CD4-positive, alpha-beta T cell (primary cell): ENCODE results near the gene PHF12. TPM values are rescaled to one million over a fixed set of nuclear protein-coding genes. Genes with fewer than 3 reads are reported as not detected.

Experiments used
- ATAC-seq: fragments of 200-7000 bp; cut with Tn5 transposase; one replicate; pipeline ENCODE4 v1.10.0; 2022; ENCODE audit warnings: mild to moderate bottlenecking; ENCODE audit not compliant: poor library complexity
- CTCF ChIA-PET: fragments of 350-600 bp; sonication (Branson Sonifier 250); formaldehyde crosslinking; loops from one replicate; lab custom pipeline; 2021; ENCODE audit warnings: antibody characterized with exemption, inconsistent platforms; lab: Charles Lee
- POLR2A ChIA-PET: fragments of 350-600 bp; sonication (Branson Sonifier 250); formaldehyde crosslinking; loops from one replicate; lab custom pipeline; 2021; ENCODE audit warnings: antibody characterized with exemption, inconsistent platforms; lab: Charles Lee
- DNase-seq, 14 experiments: peaks; one replicate each; pipeline ENCODE4 v3.0.0-alpha.2; 2013 to 2020; ENCODE audit warnings: mixed read lengths in 2 of 14
- H3K27ac ChIP-seq, 2 donors: one replicate each; pipeline versions ENCODE4 v1.5.1 to v1.7.0; 2013; ENCODE audit warnings: low read length in 2 of 2, low read depth in 1 of 2, mild to moderate bottlenecking in 1 of 2
- H3K27me3 ChIP-seq, 2 experiments: 1 replicate in 1 of 2; 2 replicates in 1 of 2; pipeline versions ENCODE4 v1.6.1 to v1.7.0; 2013; ENCODE audit warnings: low read length in 2 of 2, control low read depth in 1 of 2, mild to moderate bottlenecking in 1 of 2, moderate library complexity in 1 of 2; ENCODE audit not compliant: insufficient read depth in 2 of 2, control insufficient read depth in 1 of 2
- H3K36me3 ChIP-seq: one replicate; pipeline ENCODE4 v1.6.1; 2013; ENCODE audit warnings: low read length, control low read depth; ENCODE audit not compliant: insufficient read depth
- H3K4me1 ChIP-seq: one replicate; pipeline ENCODE4 v1.6.1; 2013; ENCODE audit warnings: low read length, control low read depth; ENCODE audit not compliant: insufficient read depth
- H3K4me3 ChIP-seq: one replicate; pipeline ENCODE4 v1.5.1; 2013; ENCODE audit warnings: mild to moderate bottlenecking, low read length, moderate library complexity
- H3K9me3 ChIP-seq, 2 experiments: 1 replicate in 1 of 2; 2 replicates in 1 of 2; pipeline versions ENCODE4 v1.6.1 to v1.7.0; 2013; ENCODE audit warnings: low read length in 2 of 2, mild to moderate bottlenecking in 2 of 2, control low read depth in 1 of 2, moderate library complexity in 1 of 2; ENCODE audit not compliant: control insufficient read depth in 1 of 2, insufficient read depth in 1 of 2
- H3K27ac Mint-ChIP-seq: one replicate; pipeline ENCODE4 v1.8.0; 2020; ENCODE audit warnings: mixed read lengths
- H3K27me3 Mint-ChIP-seq: one replicate; pipeline ENCODE4 v1.8.0; 2021; ENCODE audit warnings: mixed read lengths
- H3K36me3 Mint-ChIP-seq: one replicate; pipeline ENCODE4 v1.8.0; 2021; ENCODE audit warnings: low read depth, mixed read lengths
- H3K4me1 Mint-ChIP-seq: one replicate; pipeline ENCODE4 v1.8.0; 2021; ENCODE audit warnings: low read depth, mixed read lengths
- H3K4me3 Mint-ChIP-seq: one replicate; pipeline ENCODE4 v1.8.0; 2020; ENCODE audit warnings: mild to moderate bottlenecking, mixed read lengths
- H3K9me3 Mint-ChIP-seq: one replicate; pipeline ENCODE4 v1.8.0; 2020; ENCODE audit warnings: mixed read lengths
- intact Hi-C, 2 experiments: fragments of 100-400 bp; cut with DNase I in 1 of 2; cut with micrococcal nuclease in 1 of 2; formaldehyde crosslinking; loops; one replicate each; pipeline versions ENCODE4 v1.15.1 to v1.9.0; 2023 to 2025; cut with DNase I, micrococcal nuclease
- total RNA-seq, 174 experiments: library from RNA in 2 of 174; stranded (reverse) in 2 of 174; gene quantifications; one replicate each; pipeline ENCODE4 v1.2.3 and lab custom pipeline; 2021 to 2026
- TF ChIP-seq, protein P1 (sequence below): fragments of 200-600 bp; IDR thresholded peaks from one replicate; pipeline ENCODE4 v1.8.0; 2022; ENCODE audit warnings: antibody characterized with exemption, mild to moderate bottlenecking

PHF12 gene
- total RNA-seq, 2 experiments from 2014 or later: 232 to 247 TPM

DNA sequence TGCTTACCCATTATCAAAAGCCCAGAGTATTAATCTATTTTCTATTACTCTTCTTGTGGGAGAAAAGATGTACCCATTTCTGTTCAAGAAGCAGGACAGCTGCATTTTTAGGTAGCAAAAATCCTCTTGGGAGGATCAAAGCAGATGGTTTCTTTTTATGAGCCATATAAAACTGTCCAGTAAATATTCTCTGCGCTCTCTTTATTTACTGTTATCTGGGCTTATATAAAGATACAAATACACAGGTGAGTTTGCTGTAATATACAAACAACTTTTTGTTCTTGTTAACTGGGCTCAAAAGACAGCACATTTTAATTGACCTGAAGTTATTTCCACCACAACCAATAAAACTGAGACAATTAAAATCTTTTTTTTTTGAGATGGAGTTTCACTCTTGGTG, 10.1 kb downstream of the PHF12 start:
- Mint-ChIP-seq H3K36me3 (peaks cover 78% of the 10 kb centered on the region), H3K4me1 (peaks cover 94% of the 10 kb centered on the region), H3K9me3 (no peaks in the 10 kb centered on the region), H3K4me3 (no peak overlapping the region), H3K27me3 (no peaks in the 10 kb centered on the region), H3K27ac (no peak overlapping the region)
- Histone ChIP-seq H3K9me3 (no peaks in the 10 kb centered on the region), H3K27ac (no peak overlapping the region), H3K36me3 (peaks cover 33% of the 10 kb centered on the region), H3K27me3 (no peaks in the 10 kb centered on the region), H3K4me3 (no peak overlapping the region), H3K4me1 (peaks cover 67% of the 10 kb centered on the region)
- TF ChIP-seq, protein P1, sequence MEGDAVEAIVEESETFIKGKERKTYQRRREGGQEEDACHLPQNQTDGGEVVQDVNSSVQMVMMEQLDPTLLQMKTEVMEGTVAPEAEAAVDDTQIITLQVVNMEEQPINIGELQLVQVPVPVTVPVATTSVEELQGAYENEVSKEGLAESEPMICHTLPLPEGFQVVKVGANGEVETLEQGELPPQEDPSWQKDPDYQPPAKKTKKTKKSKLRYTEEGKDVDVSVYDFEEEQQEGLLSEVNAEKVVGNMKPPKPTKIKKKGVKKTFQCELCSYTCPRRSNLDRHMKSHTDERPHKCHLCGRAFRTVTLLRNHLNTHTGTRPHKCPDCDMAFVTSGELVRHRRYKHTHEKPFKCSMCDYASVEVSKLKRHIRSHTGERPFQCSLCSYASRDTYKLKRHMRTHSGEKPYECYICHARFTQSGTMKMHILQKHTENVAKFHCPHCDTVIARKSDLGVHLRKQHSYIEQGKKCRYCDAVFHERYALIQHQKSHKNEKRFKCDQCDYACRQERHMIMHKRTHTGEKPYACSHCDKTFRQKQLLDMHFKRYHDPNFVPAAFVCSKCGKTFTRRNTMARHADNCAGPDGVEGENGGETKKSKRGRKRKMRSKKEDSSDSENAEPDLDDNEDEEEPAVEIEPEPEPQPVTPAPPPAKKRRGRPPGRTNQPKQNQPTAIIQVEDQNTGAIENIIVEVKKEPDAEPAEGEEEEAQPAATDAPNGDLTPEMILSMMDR: no peak
- ATAC-seq (no peak), DNase-seq (no peak)
- ChIA-PET CTCF (no interaction called here), POLR2A (interaction anchor here (1.0 to 4.6 kb wide), 3 partner anchors 8 to 14 kb away, joined by 3 to 18 read pairs (median 13); partner anchors contain the start of gene PHF12)
- intact Hi-C loops: no loop called here

- Mint-ChIP-seq H3K27me3 (no peaks in the 10 kb centered on the region), H3K4me3 (peak overlapping the region; percentile 14), H3K27ac (peak overlapping the region; percentile 58), H3K4me1 (peaks cover 94% of the 10 kb centered on the region), H3K9me3 (no peaks in the 10 kb centered on the region), H3K36me3 (peaks cover 78% of the 10 kb centered on the region)
- DNase-seq (no peak), ATAC-seq (no peak)
- Histone ChIP-seq H3K27ac (no peak overlapping the region), H3K4me3 (no peak overlapping the region), H3K27me3 (no peaks in the 10 kb centered on the region), H3K4me1 (peaks cover 61% of the 10 kb centered on the region), H3K36me3 (peaks cover 36% of the 10 kb centered on the region), H3K9me3 (no peaks in the 10 kb centered on the region)
- intact Hi-C loops: no loop called here
- TF ChIP-seq, protein P1: no peak
- ChIA-PET POLR2A (interaction anchor here (0.6 to 4.6 kb wide), 4 partner anchors 9 to 70 kb away, joined by 3 to 18 read pairs (median 8); partner anchors contain the start of gene PHF12), CTCF (no interaction called here)
Measured at GRCh38 chr17:28940675-28941074, 10.6 kb downstream of the PHF12 start.

GRCh38 chr17:28940142-28940541, 11.2 kb downstream of the PHF12 start:
- intact Hi-C loops: no loop called here
- H3K27me3 ChIP-seq: no peaks in the 10 kb centered on the region
- H3K27ac Mint-ChIP-seq: peak overlapping the region; percentile 58
- TF ChIP-seq, protein P1: no peak
- ATAC-seq: no peak
- DNase-seq: peak in 1 of 14 experiments; percentile 18
- peaks cover 92% of the 10 kb centered on the region for H3K4me1 Mint-ChIP-seq
- H3K9me3 Mint-ChIP-seq: no peaks in the 10 kb centered on the region
- ChIA-PET POLR2A (interaction anchor here (0.6 to 4.6 kb wide), 8 partner anchors 9 to 213 kb away, joined by 3 to 18 read pairs (median 3); partner anchors contain the start of gene PHF12), CTCF (interaction anchor here (0.8 to 1.9 kb wide), 2 partner anchors 10 kb away, joined by 3 to 8 read pairs; no protein-coding TSS in a partner anchor)
- H3K4me3 ChIP-seq: no peak overlapping the region
- no peak overlapping the region for H3K27ac ChIP-seq
- H3K36me3 Mint-ChIP-seq: peaks cover 76% of the 10 kb centered on the region
- no peaks in the 10 kb centered on the region for H3K9me3 ChIP-seq
- H3K27me3 Mint-ChIP-seq: no peaks in the 10 kb centered on the region
- H3K4me3 Mint-ChIP-seq: peak overlapping the region; percentile 14
- H3K36me3 ChIP-seq: peaks cover 37% of the 10 kb centered on the region
- peaks cover 61% of the 10 kb centered on the region for H3K4me1 ChIP-seq
